ENCODE data around the gene SFRP5. TPM values are rescaled to one million over a fixed set of nuclear protein-coding genes. Genes with fewer than 3 reads are reported as not detected.

Gene SFRP5
- total and polyA plus RNA-seq, 10 of the 15 experiments (the other 5 are each of a cell fraction or from before 2014, with no cell fraction given): not detected

DNA sequence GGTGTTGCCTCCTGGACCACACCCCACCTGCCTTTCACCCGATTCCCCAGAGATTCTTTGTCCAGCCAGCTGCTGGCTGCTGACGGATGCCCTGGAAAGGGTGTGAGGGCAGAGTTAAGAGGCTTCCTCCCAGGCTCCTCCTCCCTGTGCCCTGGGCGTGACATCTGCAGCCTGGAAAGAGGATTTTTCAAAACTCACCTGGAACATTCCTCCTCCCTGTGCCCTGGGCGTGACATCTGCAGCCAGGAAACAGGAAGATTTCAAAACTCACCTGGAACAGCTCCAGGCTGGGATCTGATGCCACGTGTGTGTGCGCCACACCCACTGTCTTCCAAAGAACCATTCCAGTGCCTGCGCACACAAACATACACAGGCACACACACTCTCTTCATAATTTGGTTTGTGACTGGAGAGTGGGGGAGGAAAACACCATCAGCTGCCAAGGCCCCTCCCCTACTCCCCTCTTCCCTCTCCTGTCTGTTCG, 53.1 kb downstream of the SFRP5 start (continued):
- TF ChIP-seq MEF2B (IDR thresholded peaks at IDR 0.05; ENCODE audit: partially characterized antibody, poor library complexity, severe bottlenecking): no peak
- no peak for TF ChIP-seq CHD2 (IDR thresholded peaks at IDR 0.05; ENCODE audit: borderline replicate concordance, low read depth, low read length)
- TF ChIP-seq GATAD2B (conservative IDR thresholded peaks at IDR 0.05; ENCODE audit: low read depth): no peak
- no peak for TF ChIP-seq BMI1 (IDR thresholded peaks at IDR 0.05; ENCODE audit: borderline replicate concordance)
- TF ChIP-seq, protein P1, sequence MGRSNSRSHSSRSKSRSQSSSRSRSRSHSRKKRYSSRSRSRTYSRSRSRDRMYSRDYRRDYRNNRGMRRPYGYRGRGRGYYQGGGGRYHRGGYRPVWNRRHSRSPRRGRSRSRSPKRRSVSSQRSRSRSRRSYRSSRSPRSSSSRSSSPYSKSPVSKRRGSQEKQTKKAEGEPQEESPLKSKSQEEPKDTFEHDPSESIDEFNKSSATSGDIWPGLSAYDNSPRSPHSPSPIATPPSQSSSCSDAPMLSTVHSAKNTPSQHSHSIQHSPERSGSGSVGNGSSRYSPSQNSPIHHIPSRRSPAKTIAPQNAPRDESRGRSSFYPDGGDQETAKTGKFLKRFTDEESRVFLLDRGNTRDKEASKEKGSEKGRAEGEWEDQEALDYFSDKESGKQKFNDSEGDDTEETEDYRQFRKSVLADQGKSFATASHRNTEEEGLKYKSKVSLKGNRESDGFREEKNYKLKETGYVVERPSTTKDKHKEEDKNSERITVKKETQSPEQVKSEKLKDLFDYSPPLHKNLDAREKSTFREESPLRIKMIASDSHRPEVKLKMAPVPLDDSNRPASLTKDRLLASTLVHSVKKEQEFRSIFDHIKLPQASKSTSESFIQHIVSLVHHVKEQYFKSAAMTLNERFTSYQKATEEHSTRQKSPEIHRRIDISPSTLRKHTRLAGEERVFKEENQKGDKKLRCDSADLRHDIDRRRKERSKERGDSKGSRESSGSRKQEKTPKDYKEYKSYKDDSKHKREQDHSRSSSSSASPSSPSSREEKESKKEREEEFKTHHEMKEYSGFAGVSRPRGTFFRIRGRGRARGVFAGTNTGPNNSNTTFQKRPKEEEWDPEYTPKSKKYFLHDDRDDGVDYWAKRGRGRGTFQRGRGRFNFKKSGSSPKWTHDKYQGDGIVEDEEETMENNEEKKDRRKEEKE (IDR thresholded peaks at IDR 0.05): no peak
- TF ChIP-seq, protein P2, sequence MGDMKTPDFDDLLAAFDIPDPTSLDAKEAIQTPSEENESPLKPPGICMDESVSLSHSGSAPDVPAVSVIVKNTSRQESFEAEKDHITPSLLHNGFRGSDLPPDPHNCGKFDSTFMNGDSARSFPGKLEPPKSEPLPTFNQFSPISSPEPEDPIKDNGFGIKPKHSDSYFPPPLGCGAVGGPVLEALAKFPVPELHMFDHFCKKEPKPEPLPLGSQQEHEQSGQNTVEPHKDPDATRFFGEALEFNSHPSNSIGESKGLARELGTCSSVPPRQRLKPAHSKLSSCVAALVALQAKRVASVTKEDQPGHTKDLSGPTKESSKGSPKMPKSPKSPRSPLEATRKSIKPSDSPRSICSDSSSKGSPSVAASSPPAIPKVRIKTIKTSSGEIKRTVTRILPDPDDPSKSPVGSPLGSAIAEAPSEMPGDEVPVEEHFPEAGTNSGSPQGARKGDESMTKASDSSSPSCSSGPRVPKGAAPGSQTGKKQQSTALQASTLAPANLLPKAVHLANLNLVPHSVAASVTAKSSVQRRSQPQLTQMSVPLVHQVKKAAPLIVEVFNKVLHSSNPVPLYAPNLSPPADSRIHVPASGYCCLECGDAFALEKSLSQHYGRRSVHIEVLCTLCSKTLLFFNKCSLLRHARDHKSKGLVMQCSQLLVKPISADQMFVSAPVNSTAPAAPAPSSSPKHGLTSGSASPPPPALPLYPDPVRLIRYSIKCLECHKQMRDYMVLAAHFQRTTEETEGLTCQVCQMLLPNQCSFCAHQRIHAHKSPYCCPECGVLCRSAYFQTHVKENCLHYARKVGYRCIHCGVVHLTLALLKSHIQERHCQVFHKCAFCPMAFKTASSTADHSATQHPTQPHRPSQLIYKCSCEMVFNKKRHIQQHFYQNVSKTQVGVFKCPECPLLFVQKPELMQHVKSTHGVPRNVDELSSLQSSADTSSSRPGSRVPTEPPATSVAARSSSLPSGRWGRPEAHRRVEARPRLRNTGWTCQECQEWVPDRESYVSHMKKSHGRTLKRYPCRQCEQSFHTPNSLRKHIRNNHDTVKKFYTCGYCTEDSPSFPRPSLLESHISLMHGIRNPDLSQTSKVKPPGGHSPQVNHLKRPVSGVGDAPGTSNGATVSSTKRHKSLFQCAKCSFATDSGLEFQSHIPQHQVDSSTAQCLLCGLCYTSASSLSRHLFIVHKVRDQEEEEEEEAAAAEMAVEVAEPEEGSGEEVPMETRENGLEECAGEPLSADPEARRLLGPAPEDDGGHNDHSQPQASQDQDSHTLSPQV (IDR thresholded peaks at IDR 0.05): no peak
